HG03565 (cell line): Measurements from ENCODE around the gene SPINK8.
"Not testable (repeated sequence)": the region's sequence is repeated elsewhere in the genome, so short reads cannot be mapped to it uniquely, and the experiment has no call there.

Source experiments
- ATAC-seq: cut with Tn5 transposase; IDR thresholded peaks from one replicate; pipeline ENCODE4 v1.9.1; 2021; ENCODE audit warnings: mild to moderate bottlenecking, moderate library complexity; ENCODE audit not compliant: unreplicated experiment

SPINK8 gene

GRCh38 chr3:48280881-48281280, 52.6 kb downstream of the SPINK8 start:
- no peak for ATAC-seq

- no peak for ATAC-seq
These were observed 54.4 kb downstream of the SPINK8 start for GRCh38 chr3:48278884-48279559.

GRCh38 chr3:48276911-48277641, 56.4 kb downstream of the SPINK8 start:
- ATAC-seq = no peak

- ATAC-seq = no peak
These were observed 58.0 kb downstream of the SPINK8 start for GRCh38 chr3:48275287-48276027.

GRCh38 chr3:48274452-48274851, 59.0 kb downstream of the SPINK8 start:
- ATAC-seq = no peak

- no peak for ATAC-seq
These were observed 59.8 kb downstream of the SPINK8 start for GRCh38 chr3:48273594-48274211.

GRCh38 chr3:48271763-48272498, 61.5 kb downstream of the SPINK8 start:
- ATAC-seq = no peak

GRCh38 chr3:48271223-48271622, 62.2 kb downstream of the SPINK8 start:
- ATAC-seq = not testable (repeated sequence)

- no peak for ATAC-seq
These were observed 63.2 kb downstream of the SPINK8 start for GRCh38 chr3:48270306-48270705.

- no peak for ATAC-seq
These were observed 63.9 kb downstream of the SPINK8 start for GRCh38 chr3:48269592-48269991.

- no peak for ATAC-seq
These were observed 64.4 kb downstream of the SPINK8 start for GRCh38 chr3:48268936-48269561.

GRCh38 chr3:48268381-48268935, 65.0 kb downstream of the SPINK8 start:
- no peak for ATAC-seq

GRCh38 chr3:48267782-48268181, 65.7 kb downstream of the SPINK8 start:
- no peak for ATAC-seq

GRCh38 chr3:48258530-48258929, 74.9 kb downstream of the SPINK8 start:
- no peak for ATAC-seq
